ENCODE measurements around the gene C3orf18. TPM values are rescaled to one million over a fixed set of nuclear protein-coding genes. Genes with fewer than 3 reads are reported as not detected.

C3orf18 gene
- total and polyA plus RNA-seq, 9 of the 15 experiments (the other 6 are each of a cell fraction or from before 2014, with no cell fraction given) = 0.01 to 2.3 (median 0.94) TPM

- TF ChIP-seq, protein P1, sequence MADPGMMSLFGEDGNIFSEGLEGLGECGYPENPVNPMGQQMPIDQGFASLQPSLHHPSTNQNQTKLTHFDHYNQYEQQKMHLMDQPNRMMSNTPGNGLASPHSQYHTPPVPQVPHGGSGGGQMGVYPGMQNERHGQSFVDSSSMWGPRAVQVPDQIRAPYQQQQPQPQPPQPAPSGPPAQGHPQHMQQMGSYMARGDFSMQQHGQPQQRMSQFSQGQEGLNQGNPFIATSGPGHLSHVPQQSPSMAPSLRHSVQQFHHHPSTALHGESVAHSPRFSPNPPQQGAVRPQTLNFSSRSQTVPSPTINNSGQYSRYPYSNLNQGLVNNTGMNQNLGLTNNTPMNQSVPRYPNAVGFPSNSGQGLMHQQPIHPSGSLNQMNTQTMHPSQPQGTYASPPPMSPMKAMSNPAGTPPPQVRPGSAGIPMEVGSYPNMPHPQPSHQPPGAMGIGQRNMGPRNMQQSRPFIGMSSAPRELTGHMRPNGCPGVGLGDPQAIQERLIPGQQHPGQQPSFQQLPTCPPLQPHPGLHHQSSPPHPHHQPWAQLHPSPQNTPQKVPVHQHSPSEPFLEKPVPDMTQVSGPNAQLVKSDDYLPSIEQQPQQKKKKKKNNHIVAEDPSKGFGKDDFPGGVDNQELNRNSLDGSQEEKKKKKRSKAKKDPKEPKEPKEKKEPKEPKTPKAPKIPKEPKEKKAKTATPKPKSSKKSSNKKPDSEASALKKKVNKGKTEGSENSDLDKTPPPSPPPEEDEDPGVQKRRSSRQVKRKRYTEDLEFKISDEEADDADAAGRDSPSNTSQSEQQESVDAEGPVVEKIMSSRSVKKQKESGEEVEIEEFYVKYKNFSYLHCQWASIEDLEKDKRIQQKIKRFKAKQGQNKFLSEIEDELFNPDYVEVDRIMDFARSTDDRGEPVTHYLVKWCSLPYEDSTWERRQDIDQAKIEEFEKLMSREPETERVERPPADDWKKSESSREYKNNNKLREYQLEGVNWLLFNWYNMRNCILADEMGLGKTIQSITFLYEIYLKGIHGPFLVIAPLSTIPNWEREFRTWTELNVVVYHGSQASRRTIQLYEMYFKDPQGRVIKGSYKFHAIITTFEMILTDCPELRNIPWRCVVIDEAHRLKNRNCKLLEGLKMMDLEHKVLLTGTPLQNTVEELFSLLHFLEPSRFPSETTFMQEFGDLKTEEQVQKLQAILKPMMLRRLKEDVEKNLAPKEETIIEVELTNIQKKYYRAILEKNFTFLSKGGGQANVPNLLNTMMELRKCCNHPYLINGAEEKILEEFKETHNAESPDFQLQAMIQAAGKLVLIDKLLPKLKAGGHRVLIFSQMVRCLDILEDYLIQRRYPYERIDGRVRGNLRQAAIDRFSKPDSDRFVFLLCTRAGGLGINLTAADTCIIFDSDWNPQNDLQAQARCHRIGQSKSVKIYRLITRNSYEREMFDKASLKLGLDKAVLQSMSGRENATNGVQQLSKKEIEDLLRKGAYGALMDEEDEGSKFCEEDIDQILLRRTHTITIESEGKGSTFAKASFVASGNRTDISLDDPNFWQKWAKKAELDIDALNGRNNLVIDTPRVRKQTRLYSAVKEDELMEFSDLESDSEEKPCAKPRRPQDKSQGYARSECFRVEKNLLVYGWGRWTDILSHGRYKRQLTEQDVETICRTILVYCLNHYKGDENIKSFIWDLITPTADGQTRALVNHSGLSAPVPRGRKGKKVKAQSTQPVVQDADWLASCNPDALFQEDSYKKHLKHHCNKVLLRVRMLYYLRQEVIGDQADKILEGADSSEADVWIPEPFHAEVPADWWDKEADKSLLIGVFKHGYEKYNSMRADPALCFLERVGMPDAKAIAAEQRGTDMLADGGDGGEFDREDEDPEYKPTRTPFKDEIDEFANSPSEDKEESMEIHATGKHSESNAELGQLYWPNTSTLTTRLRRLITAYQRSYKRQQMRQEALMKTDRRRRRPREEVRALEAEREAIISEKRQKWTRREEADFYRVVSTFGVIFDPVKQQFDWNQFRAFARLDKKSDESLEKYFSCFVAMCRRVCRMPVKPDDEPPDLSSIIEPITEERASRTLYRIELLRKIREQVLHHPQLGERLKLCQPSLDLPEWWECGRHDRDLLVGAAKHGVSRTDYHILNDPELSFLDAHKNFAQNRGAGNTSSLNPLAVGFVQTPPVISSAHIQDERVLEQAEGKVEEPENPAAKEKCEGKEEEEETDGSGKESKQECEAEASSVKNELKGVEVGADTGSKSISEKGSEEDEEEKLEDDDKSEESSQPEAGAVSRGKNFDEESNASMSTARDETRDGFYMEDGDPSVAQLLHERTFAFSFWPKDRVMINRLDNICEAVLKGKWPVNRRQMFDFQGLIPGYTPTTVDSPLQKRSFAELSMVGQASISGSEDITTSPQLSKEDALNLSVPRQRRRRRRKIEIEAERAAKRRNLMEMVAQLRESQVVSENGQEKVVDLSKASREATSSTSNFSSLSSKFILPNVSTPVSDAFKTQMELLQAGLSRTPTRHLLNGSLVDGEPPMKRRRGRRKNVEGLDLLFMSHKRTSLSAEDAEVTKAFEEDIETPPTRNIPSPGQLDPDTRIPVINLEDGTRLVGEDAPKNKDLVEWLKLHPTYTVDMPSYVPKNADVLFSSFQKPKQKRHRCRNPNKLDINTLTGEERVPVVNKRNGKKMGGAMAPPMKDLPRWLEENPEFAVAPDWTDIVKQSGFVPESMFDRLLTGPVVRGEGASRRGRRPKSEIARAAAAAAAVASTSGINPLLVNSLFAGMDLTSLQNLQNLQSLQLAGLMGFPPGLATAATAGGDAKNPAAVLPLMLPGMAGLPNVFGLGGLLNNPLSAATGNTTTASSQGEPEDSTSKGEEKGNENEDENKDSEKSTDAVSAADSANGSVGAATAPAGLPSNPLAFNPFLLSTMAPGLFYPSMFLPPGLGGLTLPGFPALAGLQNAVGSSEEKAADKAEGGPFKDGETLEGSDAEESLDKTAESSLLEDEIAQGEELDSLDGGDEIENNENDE (IDR thresholded peaks at IDR 0.05; ENCODE audit: low read depth, low read length) = no peak
- TF ChIP-seq GATA2 (CRISPR knock-in tag; IDR thresholded peaks at IDR 0.05) (peak; percentile 57; the same call in 1 of the 2 replicates), ASH1L (IDR thresholded peaks at IDR 0.05; ENCODE audit: borderline replicate concordance, low read depth, partially characterized antibody) (no peak), ZNF830 (CRISPR knock-in tag; IDR thresholded peaks at IDR 0.05) (no peak), TBP (optimal IDR thresholded peaks at IDR 0.05; ENCODE audit: low read depth, low read length) (peak; percentile 10), HMG20A (CRISPR knock-in tag; conservative IDR thresholded peaks at IDR 0.05) (no peak), MYBL2 (IDR thresholded peaks at IDR 0.05; ENCODE audit: low read depth) (no peak), MYBL2 (CRISPR knock-in tag; IDR thresholded peaks at IDR 0.05; ENCODE audit: borderline replicate concordance) (no peak), MAFK (IDR thresholded peaks at IDR 0.05; ENCODE audit: low read length) (no peak)
- TF ChIP-seq, protein P2, sequence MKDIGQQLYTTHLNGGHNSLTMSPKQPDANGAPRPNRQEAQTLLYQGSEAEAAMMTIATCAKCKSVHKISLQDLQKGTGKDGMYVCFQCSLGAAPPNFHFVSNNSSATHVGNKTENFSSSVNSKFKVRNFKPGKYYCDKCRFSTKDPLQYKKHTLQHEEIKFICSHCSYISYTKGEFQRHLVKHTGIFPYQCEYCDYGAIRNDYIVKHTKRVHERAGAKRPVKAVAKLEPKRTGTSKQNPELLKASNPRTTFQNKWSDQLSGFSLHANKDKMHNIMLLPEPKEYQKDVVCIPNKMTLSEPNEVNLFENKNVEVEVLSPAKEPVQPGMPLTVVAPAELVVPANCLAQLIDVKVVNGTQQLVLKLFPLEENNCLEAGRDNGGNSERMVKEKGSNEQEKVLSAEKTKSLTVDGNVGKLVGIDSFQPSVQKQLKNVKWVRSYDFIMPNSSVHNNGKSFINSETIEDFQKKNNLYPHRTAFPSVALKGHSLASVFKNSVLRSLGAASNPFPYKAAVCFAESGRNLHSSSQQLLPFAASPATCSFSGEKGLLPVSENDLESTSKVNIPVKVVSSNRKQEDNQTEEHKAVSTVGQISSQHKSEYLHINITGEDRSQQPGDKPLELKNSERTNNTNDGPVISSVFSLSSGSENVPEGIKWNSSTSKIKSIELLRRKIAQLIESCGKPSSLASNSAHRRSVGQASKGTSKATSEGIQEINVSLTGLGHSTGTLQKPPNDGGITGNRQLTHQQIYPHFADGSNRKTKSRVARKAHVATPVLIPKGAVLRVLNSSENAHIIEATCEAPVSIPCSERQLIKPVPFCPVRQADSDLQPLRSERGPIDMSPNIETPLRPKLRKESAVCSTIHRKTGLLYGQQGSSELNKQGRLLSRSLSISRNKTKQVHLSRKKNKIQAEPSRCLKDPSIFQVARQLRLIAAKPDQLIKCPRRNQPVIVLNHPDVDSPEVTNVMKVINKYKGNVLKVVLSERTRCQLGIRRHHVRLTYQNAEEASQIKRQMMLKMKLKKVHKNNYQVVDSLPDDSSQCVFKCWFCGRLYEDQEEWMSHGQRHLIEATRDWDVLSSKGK (CRISPR knock-in tag; IDR thresholded peaks at IDR 0.05) = no peak
Observed at GRCh38 chr3:50539356-50540286, 27.9 kb downstream of the C3orf18 start (continued).
